HG03571 (cell line): ENCODE data around the gene IGFBPL1.
"Not testable (repeated sequence)": the region's sequence is repeated elsewhere in the genome, so short reads cannot be mapped to it uniquely, and the experiment has no call there.

Experiments
- ATAC-seq: cut with Tn5 transposase; IDR thresholded peaks from one replicate; pipeline ENCODE4 v1.9.1; 2021; ENCODE audit not compliant: unreplicated experiment

The IGFBPL1 gene

GRCh38 chr9:38401994-38402393 lies 22.3 kb downstream of the IGFBPL1 start:
- no peak for ATAC-seq

GRCh38 chr9:38399191-38399590 lies 25.1 kb downstream of the IGFBPL1 start:
- not testable (repeated sequence) for ATAC-seq

GRCh38 chr9:38396371-38396671 lies 27.9 kb downstream of the IGFBPL1 start:
- no peak for ATAC-seq

- ATAC-seq = no peak
Observed at GRCh38 chr9:38395653-38396370, 28.4 kb downstream of the IGFBPL1 start.

GRCh38 chr9:38394416-38394815 lies 29.8 kb downstream of the IGFBPL1 start:
- no peak for ATAC-seq

GRCh38 chr9:38393128-38393796 lies 31.0 kb downstream of the IGFBPL1 start:
- peak; percentile 7 for ATAC-seq

GRCh38 chr9:38392235-38393127 lies 31.8 kb downstream of the IGFBPL1 start, which contains the start of gene ALDH1B1:
Gene ALDH1B1 (plus strand): TSS chr9:38392702. CDS start chr9:38395749, 3,047 bp downstream.
- peak; percentile 96 for ATAC-seq

GRCh38 chr9:38391278-38392118 lies 32.8 kb downstream of the IGFBPL1 start:
- ATAC-seq = no peak

- no peak for ATAC-seq
Observed at GRCh38 chr9:38390851-38391250, 33.4 kb downstream of the IGFBPL1 start.

GRCh38 chr9:38390442-38390841 lies 33.8 kb downstream of the IGFBPL1 start:
- ATAC-seq = no peak

GRCh38 chr9:38389313-38389712 lies 34.9 kb downstream of the IGFBPL1 start:
- ATAC-seq = no peak

- ATAC-seq = no peak
Observed at GRCh38 chr9:38388283-38389223, 35.7 kb downstream of the IGFBPL1 start.

- ATAC-seq = no peak
Observed at GRCh38 chr9:38387751-38388150, 36.5 kb downstream of the IGFBPL1 start.

- no peak for ATAC-seq
Observed at GRCh38 chr9:38387066-38387465, 37.2 kb downstream of the IGFBPL1 start.

GRCh38 chr9:38386319-38386895 lies 37.8 kb downstream of the IGFBPL1 start:
- ATAC-seq = no peak

GRCh38 chr9:38385896-38386295 lies 38.4 kb downstream of the IGFBPL1 start:
- ATAC-seq = no peak

GRCh38 chr9:38384990-38385848 lies 39.0 kb downstream of the IGFBPL1 start:
- no peak for ATAC-seq

- ATAC-seq = no peak
Observed at GRCh38 chr9:38382141-38382540, 42.1 kb downstream of the IGFBPL1 start.
